RWPE1 (cell line): ENCODE results near the gene WRAP73.

ENCODE experiments used
- CTCF ChIA-PET: fragments of 350-600 bp; sonication (Branson Sonifier 250); formaldehyde crosslinking; extraction: SDS; loops from one replicate; lab custom pipeline; 2021; lab: Yijun Ruan, JAX
- POLR2A ChIA-PET: fragments of 400-600 bp; formaldehyde crosslinking; extraction: SDS; loops from one replicate; lab custom pipeline; 2020; ENCODE audit warnings: antibody characterized with exemption; ENCODE audit not compliant: low non-redundant PET; lab: Yijun Ruan, JAX
- DNase-seq: peaks from one replicate; pipeline ENCODE4 v3.0.0; 2012; ENCODE audit warnings: low spot score
- H3K27ac ChIP-seq: fragments of 450-650 bp; 2 replicates; pipeline ENCODE4 v1.5.1; 2017
- CTCF ChIP-seq: fragments of 450-650 bp; conservative IDR thresholded peaks from 2 replicates; pipeline ENCODE4 v1.5.1; 2017; ENCODE audit warnings: low read depth, mild to moderate bottlenecking

WRAP73 gene

GRCh38 chr1:3639397-3639911 is 10.4 kb downstream of the WRAP73 start:
- no peak for DNase-seq
- POLR2A ChIA-PET, result no interaction called here
- no peak overlapping the region for H3K27ac ChIP-seq

GRCh38 chr1:3638676-3639075 is 11.2 kb downstream of the WRAP73 start:
- no peak for DNase-seq
- no peak for TF ChIP-seq CTCF
- ChIA-PET CTCF (interaction anchor here (1.2 kb wide), 1 partner anchor 19 kb away, joined by 3 read pairs; no protein-coding TSS in a partner anchor), POLR2A (no interaction called here)
- no peak overlapping the region for H3K27ac ChIP-seq

More at GRCh38 chr1:3639397-3639911, 10.4 kb downstream of the WRAP73 start:
- CTCF ChIA-PET, result interaction anchor here (1.2 kb wide), 1 partner anchor 20 kb away, joined by 3 read pairs; no protein-coding TSS in a partner anchor
- no peak for TF ChIP-seq CTCF

GRCh38 chr1:3638027-3638426 is 11.9 kb downstream of the WRAP73 start:
- DNase-seq, result no peak
- CTCF ChIA-PET, result interaction anchor here (1.4 kb wide), 1 partner anchor 87 kb away, joined by 6 read pairs; no protein-coding TSS in a partner anchor
- POLR2A ChIA-PET, result no interaction called here
- no peak for TF ChIP-seq CTCF
- no peak overlapping the region for H3K27ac ChIP-seq

GRCh38 chr1:3636531-3636930 is 13.4 kb downstream of the WRAP73 start:
- DNase-seq, result no peak
- no peak overlapping the region for H3K27ac ChIP-seq
- POLR2A ChIA-PET, result no interaction called here
- CTCF ChIA-PET, result no interaction called here
- no peak for TF ChIP-seq CTCF

GRCh38 chr1:3636080-3636479 is 13.8 kb downstream of the WRAP73 start:
- no peak for DNase-seq
- no peak for TF ChIP-seq CTCF
- H3K27ac ChIP-seq, result no peak overlapping the region
- ChIA-PET CTCF (no interaction called here), POLR2A (no interaction called here)

- TF ChIP-seq CTCF, result no peak
- no peak overlapping the region; the same call in 1 of the 2 replicates for H3K27ac ChIP-seq
- CTCF ChIA-PET, result interaction anchor here (1.1 kb wide), 1 partner anchor 9 kb away, joined by 6 read pairs; no protein-coding TSS in a partner anchor
- POLR2A ChIA-PET, result no interaction called here
- no peak for DNase-seq
Measured at GRCh38 chr1:3634059-3634800, 15.7 kb downstream of the WRAP73 start.
